Activated T-cell treated with anti-CD3 and anti-CD28 coated beads for 1 hour (primary cell): Measurements from ENCODE around the gene PEX5L.
"Not testable (repeated sequence)": the region's sequence is repeated elsewhere in the genome, so short reads cannot be mapped to it uniquely, and the experiment has no call there.

Source experiments
- DNase-seq: peaks from one replicate; pipeline ENCODE4 v3.0.0-alpha.2; 2020; ENCODE audit warnings: low read depth

PEX5L gene, protein sequence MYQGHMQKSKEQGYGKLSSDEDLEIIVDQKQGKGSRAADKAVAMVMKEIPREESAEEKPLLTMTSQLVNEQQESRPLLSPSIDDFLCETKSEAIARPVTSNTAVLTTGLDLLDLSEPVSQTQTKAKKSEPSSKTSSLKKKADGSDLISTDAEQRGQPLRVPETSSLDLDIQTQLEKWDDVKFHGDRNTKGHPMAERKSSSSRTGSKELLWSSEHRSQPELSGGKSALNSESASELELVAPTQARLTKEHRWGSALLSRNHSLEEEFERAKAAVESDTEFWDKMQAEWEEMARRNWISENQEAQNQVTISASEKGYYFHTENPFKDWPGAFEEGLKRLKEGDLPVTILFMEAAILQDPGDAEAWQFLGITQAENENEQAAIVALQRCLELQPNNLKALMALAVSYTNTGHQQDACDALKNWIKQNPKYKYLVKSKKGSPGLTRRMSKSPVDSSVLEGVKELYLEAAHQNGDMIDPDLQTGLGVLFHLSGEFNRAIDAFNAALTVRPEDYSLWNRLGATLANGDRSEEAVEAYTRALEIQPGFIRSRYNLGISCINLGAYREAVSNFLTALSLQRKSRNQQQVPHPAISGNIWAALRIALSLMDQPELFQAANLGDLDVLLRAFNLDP

DNA sequence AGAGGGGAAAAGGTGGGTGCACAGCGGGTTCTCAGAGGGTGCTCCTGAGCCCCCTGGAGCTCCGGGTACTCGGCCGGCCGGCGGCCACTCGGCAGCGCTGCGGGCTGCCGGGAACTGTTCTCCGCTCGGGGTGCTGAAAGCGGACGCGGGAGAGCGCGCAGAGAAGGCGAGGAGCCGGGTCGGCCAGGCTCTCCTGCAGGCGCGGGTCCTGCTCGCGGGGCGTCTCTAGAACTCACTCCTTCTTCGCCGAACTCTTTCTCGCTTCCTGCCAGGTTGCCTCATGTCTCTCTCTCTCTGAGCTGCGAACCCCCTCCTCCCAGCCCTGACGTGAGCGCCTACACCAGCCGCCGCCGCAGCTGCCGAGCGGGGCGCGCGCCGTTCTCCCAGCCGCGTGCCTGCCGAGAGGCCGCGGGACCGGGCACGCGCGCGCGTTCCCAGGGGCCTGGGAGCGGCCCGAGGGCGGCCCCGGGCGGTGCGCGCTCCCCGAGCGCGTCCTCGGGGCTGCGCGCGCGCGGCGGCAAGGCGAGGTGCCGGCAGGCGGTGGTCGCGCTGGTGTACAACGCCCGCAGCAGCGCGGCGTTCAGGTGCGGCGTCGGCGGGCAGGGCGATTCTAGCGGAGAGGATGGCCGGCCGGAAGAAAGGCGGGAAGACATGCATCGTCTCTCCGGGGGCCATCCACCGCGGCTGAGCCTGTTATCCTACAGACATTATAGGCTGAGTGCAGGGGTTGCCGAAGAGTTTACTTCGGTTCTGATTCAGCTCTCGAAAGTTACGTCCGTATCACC is at the start of gene PEX5L:
TSS of gene PEX5L (minus strand) at position 267 of the 785 bp plus-strand sequence. CDS start 338 bp downstream, outside the sequence.
- DNase-seq: peak; percentile 2

DNA sequence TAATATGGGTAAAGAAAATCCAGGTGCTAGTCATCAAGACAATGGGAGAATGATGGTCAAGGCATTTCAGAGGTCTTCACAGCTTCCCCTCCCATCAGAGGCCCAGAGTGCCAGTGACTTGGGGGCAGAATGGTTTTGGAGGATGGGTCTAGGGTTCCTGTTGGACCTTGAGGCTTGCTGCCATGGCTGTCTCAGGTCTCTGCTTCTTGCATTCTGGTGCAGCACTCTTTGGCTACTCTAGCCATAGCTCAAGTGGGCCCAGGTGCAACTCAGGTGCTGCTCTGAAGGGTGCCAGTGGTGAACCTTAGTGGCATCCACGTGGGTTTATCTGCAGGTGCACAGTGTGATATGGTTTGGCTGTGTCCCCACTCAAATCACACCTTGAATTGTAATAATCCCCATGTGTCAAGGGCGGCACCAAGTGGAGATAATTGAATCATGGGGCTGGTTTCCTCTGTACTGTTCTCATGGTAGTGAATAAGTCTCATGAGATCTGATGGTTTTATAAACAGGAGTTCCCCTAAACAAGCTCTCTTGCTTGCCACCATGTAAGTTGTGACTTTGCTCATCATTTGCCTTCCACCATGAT is 48.5 kb upstream of the PEX5L start:
- DNase-seq: no peak

DNA sequence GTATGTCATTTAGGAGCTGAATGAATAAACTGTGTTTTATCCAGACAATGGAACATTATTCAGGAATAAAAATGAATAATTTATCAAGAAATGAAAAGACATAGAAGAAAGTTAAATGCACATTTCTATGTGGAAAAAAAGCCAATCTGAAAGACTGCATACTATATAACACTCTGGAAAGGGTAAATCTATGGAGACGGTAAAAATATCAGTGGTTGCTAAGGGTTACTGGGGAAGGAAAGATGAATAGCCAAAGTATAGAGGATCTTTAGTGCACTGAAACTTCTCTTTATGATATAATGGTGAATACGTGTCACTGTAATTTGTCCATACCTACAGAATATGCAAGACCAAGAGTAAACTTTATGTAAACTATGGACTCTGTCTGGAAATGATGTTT is 46.0 kb upstream of the PEX5L start:
- no peak for DNase-seq

DNA sequence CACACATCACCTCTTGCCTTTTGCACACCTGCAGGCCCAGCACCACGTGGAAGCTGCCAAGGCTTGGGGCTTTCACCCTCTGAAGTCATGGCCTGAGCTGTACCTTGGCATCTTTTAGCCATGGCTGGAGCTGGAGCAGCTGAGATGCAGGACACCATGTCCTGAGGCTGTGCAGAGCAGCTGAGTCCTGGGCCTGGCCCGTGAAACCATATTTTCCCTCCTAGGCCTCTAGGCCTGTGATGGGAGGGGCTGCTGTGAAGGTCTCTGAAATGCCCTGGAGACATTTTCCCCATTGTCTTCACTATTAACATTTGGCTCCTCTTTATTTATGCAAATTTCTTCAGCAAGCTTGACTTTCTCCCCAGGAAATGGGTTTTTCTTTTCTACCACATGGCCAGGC is 41.9 kb upstream of the PEX5L start:
- DNase-seq: no peak

DNA sequence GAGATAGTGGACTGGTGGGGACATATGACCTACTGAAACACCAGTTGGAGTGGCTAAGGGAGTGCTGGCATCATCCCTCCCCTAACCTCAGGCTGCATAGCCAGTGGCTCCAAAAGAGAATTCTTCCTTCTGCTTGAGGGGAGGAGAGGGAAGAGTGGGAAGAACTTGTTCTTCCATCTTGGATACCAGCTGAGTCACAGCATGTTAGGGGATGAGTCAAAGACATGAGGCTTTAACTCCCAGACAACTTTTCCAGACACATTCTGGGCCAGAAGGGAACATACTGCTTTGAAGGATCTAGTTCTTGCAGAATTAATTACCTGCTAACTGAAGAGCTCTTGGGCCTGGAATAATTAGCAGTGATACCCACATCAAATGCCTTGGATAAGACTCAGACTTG is 36.8 kb upstream of the PEX5L start:
- no peak for DNase-seq

DNA sequence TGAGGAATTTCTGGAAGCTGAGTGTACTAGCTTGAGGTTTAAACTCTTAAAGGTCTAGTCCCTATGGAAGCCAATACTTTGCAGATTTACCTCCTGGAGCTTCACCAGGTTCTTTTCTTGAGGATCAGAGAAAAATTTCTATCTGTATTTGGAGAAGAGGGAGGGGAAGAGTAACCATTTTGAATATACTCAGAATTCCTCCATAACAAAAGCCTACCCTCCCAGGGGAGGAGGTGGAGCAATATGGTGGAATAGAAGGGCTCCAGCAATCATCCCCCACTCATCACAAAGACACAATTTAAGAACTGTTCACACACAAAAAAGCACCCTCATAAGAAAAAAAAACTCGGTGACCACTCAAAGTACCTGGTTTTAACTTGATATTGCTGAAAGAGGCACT is 36.0 kb upstream of the PEX5L start:
- DNase-seq: no peak

DNA sequence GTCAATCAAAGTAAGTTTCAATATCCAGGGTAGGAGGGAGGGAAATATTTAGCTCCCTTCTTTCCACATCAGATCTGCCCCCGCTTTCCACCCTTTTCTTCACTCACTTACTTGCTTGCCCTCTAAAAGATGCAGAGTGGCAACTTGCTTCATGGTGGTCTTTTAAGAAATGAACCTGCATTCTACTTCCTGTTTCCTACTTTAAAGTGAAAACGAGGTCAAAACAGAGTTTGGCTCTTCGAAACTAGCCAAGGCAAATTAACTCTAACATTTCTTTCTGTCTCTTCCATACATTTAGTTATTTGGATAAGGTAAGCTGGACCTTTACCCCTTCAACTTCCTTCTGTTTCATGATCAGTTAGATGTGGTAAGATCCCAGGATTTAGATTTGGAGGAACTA is 34.2 kb upstream of the PEX5L start:
- DNase-seq: no peak

DNA sequence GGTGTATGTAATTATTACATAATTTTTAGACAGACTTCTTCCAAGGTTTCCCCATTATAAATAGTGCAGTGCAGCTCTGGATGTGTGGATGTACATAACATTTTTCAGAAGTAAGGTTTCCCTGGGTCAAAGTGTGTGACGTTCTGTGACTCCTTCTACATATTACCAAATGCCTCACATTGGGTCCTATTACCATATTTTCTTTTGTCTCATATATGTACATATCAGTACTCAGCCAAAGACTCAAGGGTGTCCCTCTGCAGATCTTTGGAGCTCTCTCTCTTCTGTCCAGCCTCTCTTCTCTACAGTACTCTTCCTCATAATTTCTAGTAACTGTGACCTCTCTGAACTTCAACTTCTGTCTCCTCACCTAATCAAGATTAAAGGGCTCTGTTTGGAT is 31.3 kb upstream of the PEX5L start:
- no peak for DNase-seq

DNA sequence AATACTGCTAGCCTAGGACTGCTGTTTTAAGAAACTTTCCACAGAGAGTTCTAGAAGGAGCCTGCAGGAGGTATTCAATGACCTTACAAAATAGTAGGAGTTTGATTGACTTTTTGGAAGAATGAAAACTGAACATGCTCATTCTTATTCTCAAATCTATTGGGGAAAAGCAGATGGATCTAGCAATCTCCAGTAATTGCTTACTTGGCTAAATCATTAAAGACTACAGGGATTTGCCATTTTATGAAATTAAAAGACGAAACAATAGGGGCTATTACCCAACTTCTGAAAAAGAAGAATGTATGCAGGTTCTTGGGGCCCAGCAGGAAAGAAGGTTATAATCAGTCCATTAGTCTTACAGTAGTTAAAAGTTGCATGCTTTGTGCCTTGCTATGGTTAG is 29.9 kb upstream of the PEX5L start:
- no peak for DNase-seq

DNA sequence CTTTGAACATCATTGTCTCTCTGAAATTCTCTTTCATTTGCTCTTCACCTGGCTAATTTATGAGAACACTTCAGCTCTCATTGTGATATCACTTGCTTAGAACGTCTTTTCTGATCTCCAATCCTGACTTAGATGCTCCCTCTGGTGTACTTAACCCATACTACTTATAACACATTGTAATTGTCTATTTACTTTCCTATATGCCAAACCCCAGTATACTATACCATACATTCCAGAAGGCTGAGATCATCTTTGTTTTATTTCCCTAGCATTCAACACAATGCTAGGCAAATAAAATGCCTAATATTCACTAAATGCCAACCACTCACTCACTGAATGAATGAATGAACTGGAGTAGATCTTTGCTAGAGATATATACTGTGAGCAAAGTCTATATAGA is 27.0 kb upstream of the PEX5L start:
- DNase-seq: no peak

DNA sequence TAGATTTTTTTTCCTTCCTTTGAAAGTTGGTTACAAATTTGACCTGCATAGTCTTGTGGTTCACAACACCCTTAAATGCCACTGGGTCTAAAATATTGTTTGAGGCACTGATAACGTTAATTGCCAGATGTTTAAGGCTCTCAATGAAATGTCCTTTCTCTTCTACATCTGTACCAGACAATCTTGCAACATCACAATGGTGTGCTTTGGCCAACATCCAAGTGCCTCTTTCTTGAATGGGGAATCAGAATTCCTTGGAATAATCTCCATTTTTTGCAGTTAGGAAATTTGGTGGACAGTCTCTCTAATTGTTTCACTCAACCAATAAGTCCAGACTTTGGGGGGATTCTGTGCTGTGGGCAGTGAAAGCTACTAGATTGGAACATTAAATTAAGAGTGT is 26.0 kb upstream of the PEX5L start:
- DNase-seq: no peak

DNA sequence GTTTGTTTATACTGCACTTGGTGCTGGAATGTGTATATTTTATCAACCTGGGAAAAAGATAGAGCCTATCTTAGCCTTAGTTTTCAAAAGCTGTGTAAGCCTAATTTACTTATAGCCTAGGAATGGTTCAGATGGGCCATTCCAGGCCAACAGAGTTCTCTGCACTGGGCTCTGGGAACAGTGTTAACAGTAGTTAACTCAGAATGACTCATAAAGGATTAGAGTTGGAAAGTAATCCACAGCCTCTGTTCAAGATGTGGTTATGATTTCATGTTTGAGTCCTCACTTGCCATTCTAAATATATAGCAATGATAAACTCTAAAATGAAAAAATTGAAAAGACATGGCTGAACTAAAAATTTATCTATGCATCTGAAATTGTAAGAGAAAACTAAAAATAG is 22.6 kb upstream of the PEX5L start:
- no peak for DNase-seq

DNA sequence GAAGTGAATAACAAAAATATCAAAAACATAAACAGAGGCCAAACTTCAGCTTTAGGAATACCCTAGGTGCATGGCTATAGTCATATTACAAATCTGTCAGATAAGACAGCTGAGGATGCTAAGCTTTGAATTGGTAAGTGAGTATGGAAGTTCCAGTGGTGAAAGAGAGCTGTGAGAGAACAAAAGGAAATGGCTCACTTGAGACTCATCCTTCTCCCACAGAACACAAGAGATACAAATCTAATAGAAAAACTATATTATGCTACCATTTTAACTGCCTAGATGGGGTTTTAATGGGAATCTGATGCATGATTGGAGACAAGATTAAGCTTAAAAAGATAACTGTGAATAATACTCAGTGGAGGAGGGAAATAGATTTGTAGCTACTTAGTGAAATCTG is 21.5 kb upstream of the PEX5L start:
- no peak for DNase-seq

DNA sequence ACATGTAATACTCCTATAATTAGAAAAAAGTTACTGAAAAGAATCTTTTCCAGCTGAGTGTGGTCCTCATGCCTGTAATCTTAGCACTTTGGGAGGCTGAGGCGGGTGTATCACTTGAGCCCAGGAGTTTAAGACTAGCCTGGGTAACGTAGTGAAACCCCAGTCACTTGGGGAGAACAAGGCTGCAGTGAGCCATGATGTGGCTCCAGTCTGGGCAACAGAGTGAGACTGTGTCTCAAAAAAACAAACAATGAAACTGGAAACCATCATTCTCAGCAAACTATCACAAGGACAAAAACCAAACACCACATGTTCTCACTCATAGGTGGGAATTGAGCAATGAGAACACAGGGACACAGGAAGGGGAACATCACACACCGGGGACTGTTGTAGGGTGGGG is 18.9 kb upstream of the PEX5L start:
- DNase-seq: not testable (repeated sequence)

DNA sequence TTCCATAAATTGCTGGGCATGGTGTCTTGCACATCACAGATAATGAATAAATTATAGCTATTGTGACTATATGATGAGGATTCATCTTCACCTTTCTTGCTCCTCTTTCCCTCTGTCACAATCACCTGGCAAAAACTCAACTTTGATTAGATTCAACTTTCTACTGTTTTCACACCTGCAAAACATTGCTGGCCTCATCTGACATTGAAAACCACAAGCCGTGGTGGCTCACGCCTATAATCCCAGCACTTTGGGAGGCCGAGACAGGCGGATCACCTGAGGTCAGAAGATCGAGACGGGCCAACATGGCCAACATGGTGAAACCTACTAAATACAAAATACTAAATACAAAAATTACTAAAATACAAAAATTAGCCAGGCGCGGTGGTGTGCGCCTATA is 12.7 kb upstream of the PEX5L start:
- DNase-seq: no peak

DNA sequence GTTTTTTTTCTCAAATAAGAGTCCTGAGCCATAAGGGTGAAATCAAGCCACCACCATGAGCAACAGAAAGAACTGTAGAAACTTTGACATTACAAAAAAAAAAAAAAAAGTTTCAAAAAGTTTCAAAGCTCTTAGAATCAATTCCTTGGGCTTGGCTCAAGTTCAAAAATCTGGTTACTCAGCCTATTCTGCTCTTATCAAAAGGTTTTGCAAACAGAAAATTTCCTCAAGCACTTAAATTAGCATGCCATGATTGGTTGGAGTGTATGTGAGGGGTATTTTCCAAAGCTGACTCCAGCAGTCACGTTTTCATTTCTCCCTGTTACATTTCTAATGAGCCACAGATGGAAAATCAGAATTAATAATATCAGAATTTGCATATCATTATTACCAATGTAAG is 12.1 kb upstream of the PEX5L start:
- no peak for DNase-seq

DNA sequence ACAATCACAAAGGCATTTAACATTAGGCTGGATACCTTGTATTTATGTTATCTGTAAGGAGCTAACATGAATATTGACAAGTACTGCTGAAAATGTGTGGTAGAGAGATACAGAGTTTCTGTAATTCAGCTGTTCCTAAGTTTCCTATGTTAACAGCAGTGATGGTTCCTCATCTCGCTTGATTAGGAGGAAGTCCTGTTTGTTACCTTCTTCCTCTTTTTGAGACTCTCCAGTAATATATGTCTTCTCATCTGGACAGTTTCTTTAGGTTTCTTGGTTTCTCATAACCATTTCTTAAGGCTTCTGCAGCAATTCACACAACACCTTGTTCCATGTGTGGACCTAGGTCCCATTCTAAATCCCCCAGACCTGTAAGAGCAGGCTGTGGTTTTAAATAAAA is 11.4 kb upstream of the PEX5L start:
- no peak for DNase-seq

DNA sequence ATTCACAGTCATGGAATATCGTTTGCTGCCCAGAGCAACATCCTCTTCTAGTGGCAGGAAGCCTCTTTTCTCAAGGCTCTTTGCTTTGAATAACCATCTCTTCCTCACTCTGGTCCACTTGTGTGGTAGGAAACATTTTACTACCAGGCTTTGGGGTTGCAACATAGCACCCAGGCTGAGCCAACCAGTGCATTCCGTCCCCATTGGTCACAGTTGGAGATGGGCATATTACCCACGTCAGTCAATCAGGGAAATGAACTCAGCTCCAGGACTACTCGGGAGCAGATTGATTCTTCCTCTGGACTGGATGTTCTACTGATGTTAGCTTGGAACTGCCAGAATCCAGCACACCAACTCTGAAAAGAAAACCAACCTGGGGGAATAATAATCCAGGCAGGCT is 4.2 kb upstream of the PEX5L start:
- DNase-seq: no peak

DNA sequence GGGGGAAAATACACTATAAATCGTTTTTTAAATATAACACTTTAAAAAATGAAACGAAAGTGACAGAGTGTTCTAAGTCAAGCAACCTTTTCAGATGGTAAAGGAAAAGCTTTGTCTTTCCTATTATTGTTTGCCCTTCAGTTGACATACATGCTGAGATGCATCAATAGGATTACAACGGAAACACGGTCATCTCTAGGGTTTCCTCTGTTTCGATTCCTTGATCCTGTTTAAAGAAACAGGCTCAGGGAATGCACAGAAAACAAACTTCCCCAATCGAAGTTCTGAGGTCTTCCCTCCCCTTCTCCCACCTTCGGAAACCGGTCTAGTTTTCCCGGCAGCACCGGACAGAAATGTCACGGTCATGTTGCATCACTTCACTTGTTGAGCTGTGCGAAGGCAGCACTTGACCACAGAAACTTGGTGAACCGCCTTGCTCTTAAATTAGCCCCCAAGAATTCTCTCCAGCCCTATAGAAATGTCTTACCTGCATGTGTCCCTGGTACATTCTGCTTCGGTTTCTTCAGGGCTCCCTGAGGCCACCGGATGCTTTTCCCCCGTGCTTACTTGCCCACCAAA is 556 bp downstream of the PEX5L start:
- no peak for DNase-seq

DNA sequence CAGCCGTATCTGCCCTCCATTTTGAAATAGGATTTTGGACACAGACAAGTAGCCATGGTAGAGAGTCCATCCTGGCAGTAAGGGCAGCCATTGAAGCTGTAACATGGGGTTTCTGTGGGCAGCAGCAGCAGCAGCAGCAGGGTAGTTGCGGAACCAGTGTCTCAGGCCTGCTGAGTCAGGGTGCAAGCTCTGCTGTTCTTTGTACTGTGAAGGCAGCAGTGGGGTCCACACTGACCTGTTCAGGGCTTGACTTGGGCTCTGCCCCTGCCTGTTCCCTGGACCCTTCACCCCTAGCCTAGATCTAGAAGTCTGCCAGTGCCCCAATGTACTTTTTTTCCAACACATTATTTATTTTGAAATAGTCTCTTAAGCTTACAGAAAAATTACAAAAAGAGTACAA is 9.7 kb downstream of the PEX5L start:
- DNase-seq: no peak

DNA sequence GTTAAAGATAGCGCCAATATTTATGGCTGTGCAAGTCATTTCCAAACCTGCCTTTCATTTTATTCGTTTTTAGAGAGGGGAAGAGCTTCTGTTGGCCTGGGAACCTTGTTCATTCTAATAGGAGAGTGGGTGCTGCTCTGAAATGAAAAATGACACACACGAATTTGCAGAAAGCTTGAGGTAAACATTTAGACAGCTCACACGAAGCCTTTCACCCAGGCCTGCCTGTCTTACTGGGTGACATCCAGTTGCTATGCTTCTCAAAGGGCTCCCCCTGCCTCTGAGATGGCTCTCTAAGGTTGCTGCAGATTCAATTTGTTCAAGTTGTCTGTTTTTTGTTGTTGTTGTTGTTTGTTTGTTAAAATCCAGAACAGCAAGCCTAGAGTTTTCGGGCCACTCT is 18.2 kb downstream of the PEX5L start:
- no peak for DNase-seq

DNA sequence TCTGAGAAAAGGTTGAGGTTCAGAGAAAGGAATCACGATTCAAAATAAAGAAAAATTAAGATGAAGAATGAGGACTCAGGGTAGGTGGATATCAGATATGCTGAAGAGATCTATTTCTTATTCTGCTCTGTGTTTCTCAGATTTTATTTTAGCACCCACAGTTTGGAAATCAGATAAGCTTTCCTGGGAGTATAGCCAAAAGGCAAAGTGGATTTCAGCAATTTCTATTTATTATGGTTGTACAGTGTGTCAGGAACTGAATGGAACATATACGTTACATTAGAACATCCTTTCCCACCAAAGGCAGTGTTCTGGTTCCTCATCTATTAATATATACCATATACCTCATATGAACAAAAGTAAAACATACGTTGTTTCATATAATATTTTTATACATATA is 18.9 kb downstream of the PEX5L start:
- no peak for DNase-seq
